HepG2 (cell line): ENCODE data around the gene RSPH9. TPM values are rescaled to one million over a fixed set of nuclear protein-coding genes. Genes with fewer than 3 reads are reported as not detected.
A peak's percentile ranks its signal among the peaks of the same experiment; 100 is the strongest.

ENCODE experiments used
- CEBPB ChIP-seq: IDR thresholded peaks from 2 replicates; pipeline ENCODE4 v1.6.1; 2011; ENCODE audit warnings: low read depth, low read length, improper control_type of control experiment, borderline replicate concordance
- GABPB1 ChIP-seq: IDR thresholded peaks from 2 replicates; pipeline ENCODE4 v1.6.1; 2016; ENCODE audit warnings: mild to moderate bottlenecking, missing genetic modification reagents, moderate library complexity, missing compliant biosample characterization
- GATAD2A ChIP-seq: IDR thresholded peaks from 2 replicates; pipeline ENCODE4 v1.6.1; 2016
- HDAC2 ChIP-seq: sonication (generic); formaldehyde crosslinking; IDR thresholded peaks from 2 replicates; pipeline ENCODE4 v1.4.0; 2020; ENCODE audit warnings: missing genetic modification reagents
- LCORL ChIP-seq, 2 experiments: fragments of 450-650 bp in 1 of 2; sonication (generic) in 1 of 2; formaldehyde crosslinking in 1 of 2; IDR thresholded peaks; 2 replicates each; pipeline versions ENCODE4 v1.5.0 to v1.6.1; 2017 to 2020; ENCODE audit warnings: antibody characterized with exemption in 1 of 2, missing genetic modification reagents in 1 of 2
- NFATC3 ChIP-seq: sonication (generic); formaldehyde crosslinking; IDR thresholded peaks from 2 replicates; pipeline ENCODE4 v1.5.1; 2020; ENCODE audit warnings: mild to moderate bottlenecking, missing genetic modification reagents
- RBM22 ChIP-seq: fragments of 200-400 bp; formaldehyde crosslinking; optimal IDR thresholded peaks from 2 replicates; pipeline ENCODE3; 2017; ENCODE audit warnings: mild to moderate bottlenecking, low read length, moderate library complexity
- RXRB ChIP-seq: IDR thresholded peaks from 2 replicates; pipeline ENCODE4 v1.6.1; 2016; ENCODE audit warnings: borderline replicate concordance, missing genetic modification reagents, missing compliant biosample characterization
- SMAD3 ChIP-seq: sonication (generic); formaldehyde crosslinking; IDR thresholded peaks from 2 replicates; pipeline ENCODE4 v1.4.0; 2020; ENCODE audit warnings: missing genetic modification reagents
- TCF7 ChIP-seq: sonication (generic); IDR thresholded peaks from 2 replicates; pipeline ENCODE4 v1.6.1; 2016; ENCODE audit warnings: antibody characterized with exemption, low read depth
- ZNF235 ChIP-seq: sonication (generic); formaldehyde crosslinking; IDR thresholded peaks from 2 replicates; pipeline ENCODE4 v1.8.1; 2023; ENCODE audit warnings: mild to moderate bottlenecking, missing genetic modification reagents, borderline replicate concordance
- ZNF549 ChIP-seq: sonication (generic); formaldehyde crosslinking; IDR thresholded peaks from 2 replicates; pipeline ENCODE4 v1.5.0; 2020; ENCODE audit warnings: missing genetic modification reagents
- ZNF841 ChIP-seq: sonication (generic); formaldehyde crosslinking; IDR thresholded peaks from 2 replicates; pipeline ENCODE4 v1.8.1; 2023; ENCODE audit warnings: missing genetic modification reagents, borderline replicate concordance
- ZSCAN25 ChIP-seq: sonication (generic); formaldehyde crosslinking; IDR thresholded peaks from 2 replicates; pipeline ENCODE4 v1.8.0; 2022; ENCODE audit warnings: mild to moderate bottlenecking, missing genetic modification reagents
- polyA plus RNA-seq, 8 experiments: library from polyadenylated mRNA; depleted of rRNA in 3 of 8; stranded (reverse) in 7 of 8; unstranded in 1 of 8; fragments of >200 nt; fragmentation: Illumina TruSeq in 4 of 8; extraction: Trizol in 4 of 8; gene quantifications; 2 replicates each; pipeline versions ENCODE4 v1.2.1 to v1.2.3, GENCODE V29; 2011 to 2016; ENCODE audit warnings: low read depth in 4 of 8, missing spikeins in 1 of 8, mixed read lengths in 1 of 8; ENCODE audit not compliant: insufficient read depth in 1 of 8
- total RNA-seq, 5 experiments: library from RNA; depleted of rRNA; stranded (reverse); fragments of >200 nt; fragmentation: Illumina TruSeq; extraction: Trizol; gene quantifications; 2 replicates each; pipeline ENCODE4 v1.2.3, GENCODE V29; 2016; ENCODE audit warnings: low read depth in 1 of 5
- TF ChIP-seq, protein P1 (sequence below), 2 experiments: sonication (generic) in 1 of 2; formaldehyde crosslinking in 1 of 2; IDR thresholded peaks; 2 replicates each; pipeline versions ENCODE4 v1.5.1 to v1.6.1; 2011 to 2020; ENCODE audit warnings: borderline replicate concordance in 1 of 2, low read depth in 1 of 2, low read length in 1 of 2, mild to moderate bottlenecking in 1 of 2, missing genetic modification reagents in 1 of 2, moderate library complexity in 1 of 2
- TF ChIP-seq, protein P2 (sequence below): sonication (generic); formaldehyde crosslinking; conservative IDR thresholded peaks from 2 replicates; pipeline ENCODE4 v1.8.0; 2022; ENCODE audit warnings: low read depth, missing genetic modification reagents
- TF ChIP-seq, protein P3 (sequence below): sonication (generic); formaldehyde crosslinking; IDR thresholded peaks from 2 replicates; pipeline ENCODE4 v1.4.0; 2020; ENCODE audit warnings: missing genetic modification reagents
- TF ChIP-seq, protein P4 (sequence below): sonication (generic); formaldehyde crosslinking; IDR thresholded peaks from 2 replicates; pipeline ENCODE4 v1.5.1; 2020; ENCODE audit warnings: mild to moderate bottlenecking, missing genetic modification reagents, moderate library complexity

RSPH9 gene
- total and polyA plus RNA-seq, 2 of the 13 experiments (the other 11 are each of a cell fraction or from before 2014, with no cell fraction given): 0.04 TPM; not detected in 1

DNA sequence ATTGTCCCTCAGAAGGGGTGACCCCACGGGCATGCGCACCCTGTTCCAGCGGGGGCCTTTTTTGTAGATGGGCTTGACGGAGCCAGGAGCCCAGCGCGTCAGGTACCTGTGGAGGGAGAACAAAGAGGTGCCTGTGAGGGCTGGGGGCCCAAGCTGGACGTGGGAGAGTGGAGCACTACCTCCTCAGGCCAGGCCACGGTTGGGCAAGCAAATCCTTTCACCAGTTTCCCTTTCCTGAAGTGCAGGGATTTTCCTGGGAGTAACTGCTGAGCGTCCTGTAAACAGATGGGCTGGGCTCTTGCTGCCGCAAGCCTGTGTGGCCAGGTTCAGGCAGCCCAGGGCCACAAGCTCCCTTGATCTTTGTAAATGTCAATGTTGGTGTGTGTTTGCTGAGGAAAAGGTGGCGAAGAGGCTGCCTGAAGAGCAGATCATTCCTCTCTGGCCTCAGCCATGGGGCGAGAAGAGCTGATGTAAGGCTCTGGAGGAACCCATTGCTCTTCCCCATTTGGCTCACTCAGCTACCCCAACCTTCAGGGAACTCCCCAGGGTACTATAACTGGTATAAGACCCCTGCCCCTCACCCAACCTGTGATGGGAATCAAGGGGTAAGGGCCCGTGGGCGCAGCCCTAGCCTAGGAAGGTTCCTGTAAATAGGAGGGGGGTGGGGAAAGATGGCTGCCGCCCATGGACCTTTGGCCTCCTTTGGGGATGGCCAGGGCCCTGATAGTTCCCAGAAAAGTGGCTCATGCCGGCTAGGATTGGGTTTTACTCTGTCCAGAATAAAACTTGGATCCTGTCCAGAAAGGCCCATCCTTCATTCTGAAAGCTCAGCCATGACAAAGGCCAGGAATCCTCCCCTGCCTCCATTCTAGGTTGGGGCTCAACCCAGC is 27.2 kb downstream of the RSPH9 start (continued):
- TF ChIP-seq ZNF841 (CRISPR knock-in tag) (no peak), SMAD3 (peak; percentile 81), ZNF549 (CRISPR knock-in tag) (no peak), RBM22 (no peak), RXRB (CRISPR knock-in tag) (peak; percentile 87), GATAD2A (CRISPR knock-in tag) (peak; percentile 93), TCF7 (peak; percentile 90), HDAC2 (CRISPR knock-in tag) (peak; percentile 93), LCORL (IDR thresholded peaks at IDR 0.05) (no peak), LCORL (CRISPR knock-in tag; IDR thresholded peaks at IDR 0.05) (peak; percentile 94; the same call in 1 of the 2 replicates), ZNF235 (CRISPR knock-in tag) (0 out of 2 replicates have a peak, but pooled peaks have one; percentile 22), ZSCAN25 (CRISPR knock-in tag) (peak; percentile 89), GABPB1 (0 out of 2 replicates have a peak, but pooled peaks have one; percentile 12), NFATC3 (CRISPR knock-in tag) (no peak; the same call in 1 of the 2 replicates), CEBPB (peak; percentile 48)
- TF ChIP-seq, protein P1, sequence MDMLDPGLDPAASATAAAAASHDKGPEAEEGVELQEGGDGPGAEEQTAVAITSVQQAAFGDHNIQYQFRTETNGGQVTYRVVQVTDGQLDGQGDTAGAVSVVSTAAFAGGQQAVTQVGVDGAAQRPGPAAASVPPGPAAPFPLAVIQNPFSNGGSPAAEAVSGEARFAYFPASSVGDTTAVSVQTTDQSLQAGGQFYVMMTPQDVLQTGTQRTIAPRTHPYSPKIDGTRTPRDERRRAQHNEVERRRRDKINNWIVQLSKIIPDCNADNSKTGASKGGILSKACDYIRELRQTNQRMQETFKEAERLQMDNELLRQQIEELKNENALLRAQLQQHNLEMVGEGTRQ (IDR thresholded peaks at IDR 0.05; ENCODE audit: low read depth, low read length): no peak
- TF ChIP-seq, protein P1 (CRISPR knock-in tag; IDR thresholded peaks at IDR 0.05; ENCODE audit: borderline replicate concordance): peak; percentile 35; the same call in 1 of the 2 replicates
- TF ChIP-seq, protein P2, sequence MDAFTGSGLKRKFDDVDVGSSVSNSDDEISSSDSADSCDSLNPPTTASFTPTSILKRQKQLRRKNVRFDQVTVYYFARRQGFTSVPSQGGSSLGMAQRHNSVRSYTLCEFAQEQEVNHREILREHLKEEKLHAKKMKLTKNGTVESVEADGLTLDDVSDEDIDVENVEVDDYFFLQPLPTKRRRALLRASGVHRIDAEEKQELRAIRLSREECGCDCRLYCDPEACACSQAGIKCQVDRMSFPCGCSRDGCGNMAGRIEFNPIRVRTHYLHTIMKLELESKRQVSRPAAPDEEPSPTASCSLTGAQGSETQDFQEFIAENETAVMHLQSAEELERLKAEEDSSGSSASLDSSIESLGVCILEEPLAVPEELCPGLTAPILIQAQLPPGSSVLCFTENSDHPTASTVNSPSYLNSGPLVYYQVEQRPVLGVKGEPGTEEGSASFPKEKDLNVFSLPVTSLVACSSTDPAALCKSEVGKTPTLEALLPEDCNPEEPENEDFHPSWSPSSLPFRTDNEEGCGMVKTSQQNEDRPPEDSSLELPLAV: no peak
- TF ChIP-seq, protein P3, sequence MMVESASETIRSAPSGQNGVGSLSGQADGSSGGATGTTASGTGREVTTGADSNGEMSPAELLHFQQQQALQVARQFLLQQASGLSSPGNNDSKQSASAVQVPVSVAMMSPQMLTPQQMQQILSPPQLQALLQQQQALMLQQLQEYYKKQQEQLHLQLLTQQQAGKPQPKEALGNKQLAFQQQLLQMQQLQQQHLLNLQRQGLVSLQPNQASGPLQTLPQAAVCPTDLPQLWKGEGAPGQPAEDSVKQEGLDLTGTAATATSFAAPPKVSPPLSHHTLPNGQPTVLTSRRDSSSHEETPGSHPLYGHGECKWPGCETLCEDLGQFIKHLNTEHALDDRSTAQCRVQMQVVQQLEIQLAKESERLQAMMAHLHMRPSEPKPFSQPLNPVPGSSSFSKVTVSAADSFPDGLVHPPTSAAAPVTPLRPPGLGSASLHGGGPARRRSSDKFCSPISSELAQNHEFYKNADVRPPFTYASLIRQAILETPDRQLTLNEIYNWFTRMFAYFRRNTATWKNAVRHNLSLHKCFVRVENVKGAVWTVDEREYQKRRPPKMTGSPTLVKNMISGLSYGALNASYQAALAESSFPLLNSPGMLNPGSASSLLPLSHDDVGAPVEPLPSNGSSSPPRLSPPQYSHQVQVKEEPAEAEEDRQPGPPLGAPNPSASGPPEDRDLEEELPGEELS (CRISPR knock-in tag): peak; percentile 97
- TF ChIP-seq, protein P4, sequence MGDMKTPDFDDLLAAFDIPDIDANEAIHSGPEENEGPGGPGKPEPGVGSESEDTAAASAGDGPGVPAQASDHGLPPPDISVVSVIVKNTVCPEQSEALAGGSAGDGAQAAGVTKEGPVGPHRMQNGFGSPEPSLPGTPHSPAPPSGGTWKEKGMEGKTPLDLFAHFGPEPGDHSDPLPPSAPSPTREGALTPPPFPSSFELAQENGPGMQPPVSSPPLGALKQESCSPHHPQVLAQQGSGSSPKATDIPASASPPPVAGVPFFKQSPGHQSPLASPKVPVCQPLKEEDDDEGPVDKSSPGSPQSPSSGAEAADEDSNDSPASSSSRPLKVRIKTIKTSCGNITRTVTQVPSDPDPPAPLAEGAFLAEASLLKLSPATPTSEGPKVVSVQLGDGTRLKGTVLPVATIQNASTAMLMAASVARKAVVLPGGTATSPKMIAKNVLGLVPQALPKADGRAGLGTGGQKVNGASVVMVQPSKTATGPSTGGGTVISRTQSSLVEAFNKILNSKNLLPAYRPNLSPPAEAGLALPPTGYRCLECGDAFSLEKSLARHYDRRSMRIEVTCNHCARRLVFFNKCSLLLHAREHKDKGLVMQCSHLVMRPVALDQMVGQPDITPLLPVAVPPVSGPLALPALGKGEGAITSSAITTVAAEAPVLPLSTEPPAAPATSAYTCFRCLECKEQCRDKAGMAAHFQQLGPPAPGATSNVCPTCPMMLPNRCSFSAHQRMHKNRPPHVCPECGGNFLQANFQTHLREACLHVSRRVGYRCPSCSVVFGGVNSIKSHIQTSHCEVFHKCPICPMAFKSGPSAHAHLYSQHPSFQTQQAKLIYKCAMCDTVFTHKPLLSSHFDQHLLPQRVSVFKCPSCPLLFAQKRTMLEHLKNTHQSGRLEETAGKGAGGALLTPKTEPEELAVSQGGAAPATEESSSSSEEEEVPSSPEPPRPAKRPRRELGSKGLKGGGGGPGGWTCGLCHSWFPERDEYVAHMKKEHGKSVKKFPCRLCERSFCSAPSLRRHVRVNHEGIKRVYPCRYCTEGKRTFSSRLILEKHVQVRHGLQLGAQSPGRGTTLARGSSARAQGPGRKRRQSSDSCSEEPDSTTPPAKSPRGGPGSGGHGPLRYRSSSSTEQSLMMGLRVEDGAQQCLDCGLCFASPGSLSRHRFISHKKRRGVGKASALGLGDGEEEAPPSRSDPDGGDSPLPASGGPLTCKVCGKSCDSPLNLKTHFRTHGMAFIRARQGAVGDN (CRISPR knock-in tag): peak; percentile 92
